ENCODE measurements around the gene NADSYN1. TPM values are rescaled to one million over a fixed set of nuclear protein-coding genes. Genes with fewer than 3 reads are reported as not detected.

Gene NADSYN1
- total and polyA plus RNA-seq, 4 donors: 26.1 to 64.0 (median 47.5) TPM

GRCh38 chr11:71498091-71498490, 45.1 kb downstream of the NADSYN1 start:
- 97% methylated on average over 19 of the region's 19 CpGs for WGBS (ENCODE audit: insufficient coverage)
- Histone ChIP-seq H3K36me3 (ENCODE audit: control insufficient read depth, insufficient read depth, low read length) (peaks cover 66% of the 10 kb centered on the region), H3K9me3 (ENCODE audit: control insufficient read depth, insufficient read depth, low read length) (no peaks in the 10 kb centered on the region), H3K27ac (ENCODE audit: low read depth, low read length) (no peak overlapping the region), H3K27me3 (ENCODE audit: control insufficient read depth, insufficient read depth, low read length) (no peaks in the 10 kb centered on the region), H3K4me3 (ENCODE audit: low read depth, low read length) (no peak overlapping the region), H3K4me1 (ENCODE audit: control insufficient read depth, insufficient read depth, low read length) (peaks cover 3% of the 10 kb centered on the region)
- DNase-seq (ENCODE audit: low read depth in 4 of 6, low spot score in 6 of 6): no peak

GRCh38 chr11:71499125-71499524, 46.1 kb downstream of the NADSYN1 start:
- WGBS (ENCODE audit: insufficient coverage): 80% methylated on average over 10 of the region's 13 CpGs
- Histone ChIP-seq H3K27ac (ENCODE audit: low read depth, low read length) (no peak overlapping the region), H3K36me3 (ENCODE audit: control insufficient read depth, insufficient read depth, low read length) (peaks cover 68% of the 10 kb centered on the region), H3K4me3 (ENCODE audit: low read depth, low read length) (no peak overlapping the region), H3K27me3 (ENCODE audit: control insufficient read depth, insufficient read depth, low read length) (no peaks in the 10 kb centered on the region), H3K4me1 (ENCODE audit: control insufficient read depth, insufficient read depth, low read length) (peaks cover 4% of the 10 kb centered on the region), H3K9me3 (ENCODE audit: control insufficient read depth, insufficient read depth, low read length) (no peaks in the 10 kb centered on the region)
- DNase-seq (ENCODE audit: low read depth in 4 of 6, low spot score in 6 of 6): peak in 2 of 6 donors; percentile 15 to 26

- Histone ChIP-seq H3K36me3 (ENCODE audit: control insufficient read depth, insufficient read depth, low read length) (peaks cover 69% of the 10 kb centered on the region), H3K4me1 (ENCODE audit: control insufficient read depth, insufficient read depth, low read length) (peaks cover 9% of the 10 kb centered on the region), H3K4me3 (ENCODE audit: low read depth, low read length) (no peak overlapping the region), H3K27ac (ENCODE audit: low read depth, low read length) (no peak overlapping the region), H3K27me3 (ENCODE audit: control insufficient read depth, insufficient read depth, low read length) (no peaks in the 10 kb centered on the region), H3K9me3 (ENCODE audit: control insufficient read depth, insufficient read depth, low read length) (no peaks in the 10 kb centered on the region)
- no peak for DNase-seq (ENCODE audit: low read depth in 4 of 6, low spot score in 6 of 6)
- WGBS (ENCODE audit: insufficient coverage): 66% methylated on average over 4 of the region's 6 CpGs
These were observed 46.5 kb downstream of the NADSYN1 start for GRCh38 chr11:71499546-71499945.

- peaks cover 60% of the 10 kb centered on the region for H3K36me3 ChIP-seq (ENCODE audit: control insufficient read depth, insufficient read depth, low read length)
- no peak overlapping the region for H3K4me3 ChIP-seq (ENCODE audit: low read depth, low read length)
- no peak overlapping the region for H3K27ac ChIP-seq (ENCODE audit: low read depth, low read length)
- H3K9me3 ChIP-seq (ENCODE audit: control insufficient read depth, insufficient read depth, low read length): no peaks in the 10 kb centered on the region
- H3K27me3 ChIP-seq (ENCODE audit: control insufficient read depth, insufficient read depth, low read length): no peaks in the 10 kb centered on the region
- DNase-seq (ENCODE audit: low read depth in 4 of 6, low spot score in 6 of 6): no peak
- 57% methylated on average over 6 of the region's 6 CpGs for WGBS (ENCODE audit: insufficient coverage)
- peaks cover 10% of the 10 kb centered on the region for H3K4me1 ChIP-seq (ENCODE audit: control insufficient read depth, insufficient read depth, low read length)
These were observed 47.6 kb downstream of the NADSYN1 start for GRCh38 chr11:71500601-71501021.

GRCh38 chr11:71501071-71501985, 48.3 kb downstream of the NADSYN1 start:
- Histone ChIP-seq H3K36me3 (ENCODE audit: control insufficient read depth, insufficient read depth, low read length) (peaks cover 58% of the 10 kb centered on the region), H3K27me3 (ENCODE audit: control insufficient read depth, insufficient read depth, low read length) (no peaks in the 10 kb centered on the region), H3K27ac (ENCODE audit: low read depth, low read length) (no peak overlapping the region), H3K9me3 (ENCODE audit: control insufficient read depth, insufficient read depth, low read length) (no peaks in the 10 kb centered on the region), H3K4me1 (ENCODE audit: control insufficient read depth, insufficient read depth, low read length) (peaks cover 10% of the 10 kb centered on the region), H3K4me3 (ENCODE audit: low read depth, low read length) (no peak overlapping the region)
- 91% methylated on average over 24 of the region's 30 CpGs for WGBS (ENCODE audit: insufficient coverage)
- peak in 1 of 6 donors; percentile 41 for DNase-seq (ENCODE audit: low read depth in 4 of 6, low spot score in 6 of 6)

- Histone ChIP-seq H3K27ac (ENCODE audit: low read depth, low read length) (no peak overlapping the region), H3K4me3 (ENCODE audit: low read depth, low read length) (no peak overlapping the region), H3K36me3 (ENCODE audit: control insufficient read depth, insufficient read depth, low read length) (peaks cover 51% of the 10 kb centered on the region), H3K9me3 (ENCODE audit: control insufficient read depth, insufficient read depth, low read length) (no peaks in the 10 kb centered on the region), H3K27me3 (ENCODE audit: control insufficient read depth, insufficient read depth, low read length) (no peaks in the 10 kb centered on the region), H3K4me1 (ENCODE audit: control insufficient read depth, insufficient read depth, low read length) (peaks cover 10% of the 10 kb centered on the region)
- WGBS (ENCODE audit: insufficient coverage): 93% methylated on average over 5 of the region's 10 CpGs
- DNase-seq (ENCODE audit: low read depth in 4 of 6, low spot score in 6 of 6): no peak
These were observed 49.0 kb downstream of the NADSYN1 start for GRCh38 chr11:71502026-71502425.

GRCh38 chr11:71502871-71503435, 50.0 kb downstream of the NADSYN1 start:
- Histone ChIP-seq H3K4me3 (ENCODE audit: low read depth, low read length) (no peak overlapping the region), H3K9me3 (ENCODE audit: control insufficient read depth, insufficient read depth, low read length) (no peaks in the 10 kb centered on the region), H3K27ac (ENCODE audit: low read depth, low read length) (no peak overlapping the region), H3K4me1 (ENCODE audit: control insufficient read depth, insufficient read depth, low read length) (peaks cover 10% of the 10 kb centered on the region), H3K36me3 (ENCODE audit: control insufficient read depth, insufficient read depth, low read length) (peaks cover 45% of the 10 kb centered on the region), H3K27me3 (ENCODE audit: control insufficient read depth, insufficient read depth, low read length) (no peaks in the 10 kb centered on the region)
- WGBS (ENCODE audit: insufficient coverage): 97% methylated on average over 13 of the region's 15 CpGs
- no peak for DNase-seq (ENCODE audit: low read depth in 4 of 6, low spot score in 6 of 6)

GRCh38 chr11:71504531-71504930, 51.5 kb downstream of the NADSYN1 start:
- Histone ChIP-seq H3K9me3 (ENCODE audit: control insufficient read depth, insufficient read depth, low read length) (no peaks in the 10 kb centered on the region), H3K27me3 (ENCODE audit: control insufficient read depth, insufficient read depth, low read length) (no peaks in the 10 kb centered on the region), H3K36me3 (ENCODE audit: control insufficient read depth, insufficient read depth, low read length) (peaks cover 34% of the 10 kb centered on the region), H3K4me1 (ENCODE audit: control insufficient read depth, insufficient read depth, low read length) (peaks cover 10% of the 10 kb centered on the region), H3K4me3 (ENCODE audit: low read depth, low read length) (no peak overlapping the region), H3K27ac (ENCODE audit: low read depth, low read length) (no peak overlapping the region)
- WGBS (ENCODE audit: insufficient coverage): 53% methylated on average over 10 of the region's 10 CpGs
- peak in 2 of 6 donors; percentile 2 to 37 for DNase-seq (ENCODE audit: low read depth in 4 of 6, low spot score in 6 of 6)

GRCh38 chr11:71505001-71505400, 52.0 kb downstream of the NADSYN1 start:
- Histone ChIP-seq H3K27me3 (ENCODE audit: control insufficient read depth, insufficient read depth, low read length) (no peaks in the 10 kb centered on the region), H3K4me3 (ENCODE audit: low read depth, low read length) (no peak overlapping the region), H3K36me3 (ENCODE audit: control insufficient read depth, insufficient read depth, low read length) (peaks cover 31% of the 10 kb centered on the region), H3K27ac (ENCODE audit: low read depth, low read length) (no peak overlapping the region), H3K9me3 (ENCODE audit: control insufficient read depth, insufficient read depth, low read length) (no peaks in the 10 kb centered on the region), H3K4me1 (ENCODE audit: control insufficient read depth, insufficient read depth, low read length) (peaks cover 10% of the 10 kb centered on the region)
- DNase-seq (ENCODE audit: low read depth in 4 of 6, low spot score in 6 of 6): peak in 1 of 6 donors; percentile 14
- no CpG with 5 or more reads among the region's 2 CpGs for WGBS (ENCODE audit: insufficient coverage)

Data from spinal cord (tissue), 10 donors.